RWPE2 (cell line): Measurements from ENCODE around the gene FRMD3.

Experiments used
- ATAC-seq: fragments of 200-7000 bp; cut with Tn5 transposase; 3 replicates; pipeline ENCODE4 v1.9.1; 2021; ENCODE audit warnings: low read depth
- DNase-seq: peaks from one replicate; pipeline ENCODE4 v3.0.0-alpha.2; 2020; ENCODE audit warnings: low spot score
- H3K27ac ChIP-seq: fragments of 450-650 bp; 2 replicates; pipeline ENCODE4 v1.5.1; 2017; ENCODE audit warnings: mild to moderate bottlenecking; ENCODE audit not compliant: poor library complexity, severe bottlenecking
- H3K27me3 ChIP-seq: fragments of 250-450 bp; sonication (Bioruptor Pico); 2 replicates; pipeline ENCODE4 v1.5.1; 2021; ENCODE audit warnings: mild to moderate bottlenecking, moderate library complexity; ENCODE audit not compliant: insufficient read depth, poor library complexity, severe bottlenecking
- H3K36me3 ChIP-seq: fragments of 250-450 bp; sonication (Bioruptor Pico); 2 replicates; pipeline ENCODE4 v1.5.1; 2020; ENCODE audit warnings: low read depth, mild to moderate bottlenecking, moderate library complexity
- H3K4me1 ChIP-seq: fragments of 250-450 bp; sonication (Bioruptor Pico); 2 replicates; pipeline ENCODE4 v1.5.1; 2021; ENCODE audit warnings: mild to moderate bottlenecking, moderate library complexity; ENCODE audit not compliant: insufficient read depth, poor library complexity, severe bottlenecking
- H3K4me3 ChIP-seq: fragments of 250-450 bp; sonication (Bioruptor Pico); 2 replicates; pipeline ENCODE4 v1.5.1; 2021; ENCODE audit warnings: mild to moderate bottlenecking, moderate library complexity; ENCODE audit not compliant: severe bottlenecking
- H3K9me3 ChIP-seq: fragments of 250-450 bp; sonication (Bioruptor Pico); 2 replicates; pipeline ENCODE4 v1.5.1; 2021; ENCODE audit warnings: mild to moderate bottlenecking, moderate library complexity; ENCODE audit not compliant: severe bottlenecking
- TF ChIP-seq, protein P1 (sequence below): fragments of 450-650 bp; IDR thresholded peaks from one replicate; pipeline ENCODE4 v1.5.1; 2017; ENCODE audit warnings: mild to moderate bottlenecking, moderate library complexity; ENCODE audit not compliant: poor library complexity, severe bottlenecking

Gene FRMD3

DNA sequence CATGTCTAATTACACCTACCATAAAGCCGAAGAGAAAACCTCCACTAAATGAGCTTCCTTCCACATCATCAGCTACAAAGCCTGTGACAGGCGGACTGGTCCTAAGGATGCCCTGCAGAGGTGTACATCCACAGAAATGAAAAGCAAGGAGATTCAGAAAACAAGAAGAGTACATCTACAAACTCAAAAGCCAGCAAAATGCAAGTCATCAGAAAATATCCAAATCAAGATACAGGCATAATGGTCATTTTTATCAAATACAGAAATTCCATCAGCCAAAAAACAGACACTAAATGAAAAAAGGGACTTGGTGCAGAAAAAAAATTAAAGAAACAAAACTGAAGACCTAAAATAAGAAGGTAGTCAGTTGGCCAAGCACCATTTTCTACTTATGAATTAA lies 79.7 kb downstream of the FRMD3 start:
- no peaks in the 10 kb centered on the region for H3K27me3 ChIP-seq
- H3K4me1 ChIP-seq, result no peaks in the 10 kb centered on the region
- no peak for DNase-seq
- no peak for ATAC-seq
- TF ChIP-seq, protein P1, sequence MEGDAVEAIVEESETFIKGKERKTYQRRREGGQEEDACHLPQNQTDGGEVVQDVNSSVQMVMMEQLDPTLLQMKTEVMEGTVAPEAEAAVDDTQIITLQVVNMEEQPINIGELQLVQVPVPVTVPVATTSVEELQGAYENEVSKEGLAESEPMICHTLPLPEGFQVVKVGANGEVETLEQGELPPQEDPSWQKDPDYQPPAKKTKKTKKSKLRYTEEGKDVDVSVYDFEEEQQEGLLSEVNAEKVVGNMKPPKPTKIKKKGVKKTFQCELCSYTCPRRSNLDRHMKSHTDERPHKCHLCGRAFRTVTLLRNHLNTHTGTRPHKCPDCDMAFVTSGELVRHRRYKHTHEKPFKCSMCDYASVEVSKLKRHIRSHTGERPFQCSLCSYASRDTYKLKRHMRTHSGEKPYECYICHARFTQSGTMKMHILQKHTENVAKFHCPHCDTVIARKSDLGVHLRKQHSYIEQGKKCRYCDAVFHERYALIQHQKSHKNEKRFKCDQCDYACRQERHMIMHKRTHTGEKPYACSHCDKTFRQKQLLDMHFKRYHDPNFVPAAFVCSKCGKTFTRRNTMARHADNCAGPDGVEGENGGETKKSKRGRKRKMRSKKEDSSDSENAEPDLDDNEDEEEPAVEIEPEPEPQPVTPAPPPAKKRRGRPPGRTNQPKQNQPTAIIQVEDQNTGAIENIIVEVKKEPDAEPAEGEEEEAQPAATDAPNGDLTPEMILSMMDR, result no peak
- no peak overlapping the region for H3K4me3 ChIP-seq
- no peaks in the 10 kb centered on the region for H3K36me3 ChIP-seq
- no peak overlapping the region for H3K27ac ChIP-seq
- no peaks in the 10 kb centered on the region for H3K9me3 ChIP-seq

DNA sequence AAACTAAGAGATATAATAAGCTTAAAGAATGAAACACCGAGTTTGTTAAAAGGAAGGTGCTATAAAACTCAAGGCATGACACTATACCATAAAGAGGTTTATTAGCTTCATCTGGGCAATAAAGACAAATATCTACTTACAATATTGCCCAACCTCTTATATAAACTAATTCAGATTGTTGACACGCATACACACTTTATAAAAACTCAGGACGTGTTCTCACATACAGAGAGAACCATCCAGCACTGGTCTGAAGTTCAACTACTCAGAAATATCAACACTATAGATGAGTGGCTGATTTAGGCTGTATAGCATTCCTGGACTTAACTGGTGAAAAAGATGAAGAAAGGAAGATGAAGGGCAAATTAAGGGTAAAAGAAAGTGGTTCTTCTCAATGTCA lies 81.2 kb downstream of the FRMD3 start:
- Histone ChIP-seq H3K27ac (no peak overlapping the region), H3K27me3 (no peaks in the 10 kb centered on the region), H3K4me3 (no peak overlapping the region), H3K4me1 (no peaks in the 10 kb centered on the region), H3K9me3 (no peaks in the 10 kb centered on the region), H3K36me3 (no peaks in the 10 kb centered on the region)
- TF ChIP-seq, protein P1, result no peak
- ATAC-seq, result no peak
- no peak for DNase-seq

DNA sequence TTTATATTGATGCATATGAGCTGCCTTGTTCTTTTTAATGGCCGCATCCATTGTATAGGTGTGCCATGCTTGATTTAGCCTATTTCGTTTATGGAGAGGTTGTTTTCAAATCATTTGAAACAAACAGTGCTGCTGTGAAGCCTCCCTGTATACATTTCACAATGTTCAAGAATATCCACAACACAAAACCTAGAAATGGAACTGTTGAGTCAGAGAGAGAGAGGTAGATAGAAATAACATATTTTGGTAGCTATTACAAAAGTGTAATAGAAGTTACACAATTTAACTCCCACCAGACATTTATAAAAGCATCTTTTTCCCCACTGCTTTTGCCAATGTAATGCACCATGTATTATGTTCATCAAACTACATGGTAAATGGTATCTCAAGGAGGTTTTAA lies 82.0 kb downstream of the FRMD3 start:
- H3K36me3 ChIP-seq, result no peaks in the 10 kb centered on the region
- H3K9me3 ChIP-seq, result no peaks in the 10 kb centered on the region
- TF ChIP-seq, protein P1, result no peak
- no peaks in the 10 kb centered on the region for H3K4me1 ChIP-seq
- no peak for ATAC-seq
- DNase-seq, result no peak
- H3K4me3 ChIP-seq, result no peak overlapping the region
- no peaks in the 10 kb centered on the region for H3K27me3 ChIP-seq
- H3K27ac ChIP-seq, result no peak overlapping the region

- no peak overlapping the region for H3K4me3 ChIP-seq
- ATAC-seq (no peak), DNase-seq (no peak)
- no peaks in the 10 kb centered on the region for H3K9me3 ChIP-seq
- no peak overlapping the region for H3K27ac ChIP-seq
- H3K36me3 ChIP-seq, result no peaks in the 10 kb centered on the region
- H3K27me3 ChIP-seq, result no peaks in the 10 kb centered on the region
- TF ChIP-seq, protein P1, result no peak
- H3K4me1 ChIP-seq, result no peaks in the 10 kb centered on the region
Measured at GRCh38 chr9:83454076-83454475, 84.1 kb downstream of the FRMD3 start.

DNA sequence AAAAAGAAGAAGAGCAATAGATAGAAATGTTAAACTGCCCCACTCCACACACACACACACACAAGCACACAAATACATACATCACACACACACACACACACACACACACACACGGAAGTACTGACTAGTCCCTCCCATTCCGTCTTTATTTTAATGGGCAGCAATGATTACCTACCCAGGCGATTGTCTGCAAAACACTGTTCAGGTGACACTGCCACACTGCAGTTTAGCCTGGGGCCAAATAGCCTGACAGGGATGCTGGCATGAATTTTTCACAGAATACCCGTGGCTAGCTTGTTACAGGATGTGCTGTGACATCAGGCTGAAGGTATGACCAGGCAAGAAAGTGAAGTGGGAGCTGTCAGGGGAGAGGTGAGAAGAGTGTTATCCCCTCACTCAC lies 86.9 kb downstream of the FRMD3 start:
- H3K4me3 ChIP-seq, result no peak overlapping the region
- no peaks in the 10 kb centered on the region for H3K4me1 ChIP-seq
- ATAC-seq (no peak), DNase-seq (no peak)
- H3K27me3 ChIP-seq, result no peaks in the 10 kb centered on the region
- TF ChIP-seq, protein P1, result no peak
- H3K36me3 ChIP-seq, result no peaks in the 10 kb centered on the region
- no peak overlapping the region for H3K27ac ChIP-seq
- no peaks in the 10 kb centered on the region for H3K9me3 ChIP-seq
